ENCODE data around the gene BFSP1. TPM values are rescaled to one million over a fixed set of nuclear protein-coding genes. Genes with fewer than 3 reads are reported as not detected.

The BFSP1 gene
- total RNA-seq, 1 donor from 2014 or later, result 1.3 TPM

- no peak for ATAC-seq
These were observed 11.4 kb downstream of the BFSP1 start for GRCh38 chr20:17519606-17520285.

GRCh38 chr20:17518339-17519052 is 12.7 kb downstream of the BFSP1 start:
- ATAC-seq, result no peak

GRCh38 chr20:17515053-17515452 is 16.1 kb downstream of the BFSP1 start:
- no peak for ATAC-seq

GRCh38 chr20:17513939-17514338 is 17.2 kb downstream of the BFSP1 start:
- ATAC-seq, result no peak

- ATAC-seq, result no peak
These were observed 19.8 kb downstream of the BFSP1 start for GRCh38 chr20:17511401-17511800.

GRCh38 chr20:17510548-17510947 is 20.6 kb downstream of the BFSP1 start:
- no peak for ATAC-seq

- no peak for ATAC-seq
These were observed 22.4 kb downstream of the BFSP1 start for GRCh38 chr20:17508756-17509155.

GRCh38 chr20:17507531-17507930 is 23.6 kb downstream of the BFSP1 start:
- no peak for ATAC-seq

GRCh38 chr20:17507032-17507431 is 24.1 kb downstream of the BFSP1 start:
- ATAC-seq, result no peak

- peak; percentile 75 for ATAC-seq
These were observed 25.3 kb downstream of the BFSP1 start for GRCh38 chr20:17505636-17506517.

GRCh38 chr20:17504898-17505635 is 26.1 kb downstream of the BFSP1 start:
- peak; percentile 73 for ATAC-seq

- peak; percentile 8 for ATAC-seq
These were observed 26.9 kb downstream of the BFSP1 start for GRCh38 chr20:17504066-17504897.

- no peak for ATAC-seq
These were observed 27.7 kb downstream of the BFSP1 start for GRCh38 chr20:17503301-17504065.

GRCh38 chr20:17502105-17502504 is 29.1 kb downstream of the BFSP1 start:
- ATAC-seq, result no peak

- no peak for ATAC-seq
These were observed 29.5 kb downstream of the BFSP1 start for GRCh38 chr20:17501701-17502100.

GRCh38 chr20:17500826-17501225 is 30.4 kb downstream of the BFSP1 start:
- no peak for ATAC-seq

- no peak for ATAC-seq
These were observed 30.9 kb downstream of the BFSP1 start for GRCh38 chr20:17500271-17500670.

GRCh38 chr20:17499041-17499440 is 32.1 kb downstream of the BFSP1 start:
- ATAC-seq, result no peak

GRCh38 chr20:17498641-17499040 is 32.5 kb downstream of the BFSP1 start:
- no peak for ATAC-seq

- no peak for ATAC-seq
These were observed 33.2 kb downstream of the BFSP1 start for GRCh38 chr20:17497821-17498580.

Data from esophagus mucosa (tissue), 1 donor.